ENCODE data around the gene KDM7A.

Gene KDM7A, protein sequence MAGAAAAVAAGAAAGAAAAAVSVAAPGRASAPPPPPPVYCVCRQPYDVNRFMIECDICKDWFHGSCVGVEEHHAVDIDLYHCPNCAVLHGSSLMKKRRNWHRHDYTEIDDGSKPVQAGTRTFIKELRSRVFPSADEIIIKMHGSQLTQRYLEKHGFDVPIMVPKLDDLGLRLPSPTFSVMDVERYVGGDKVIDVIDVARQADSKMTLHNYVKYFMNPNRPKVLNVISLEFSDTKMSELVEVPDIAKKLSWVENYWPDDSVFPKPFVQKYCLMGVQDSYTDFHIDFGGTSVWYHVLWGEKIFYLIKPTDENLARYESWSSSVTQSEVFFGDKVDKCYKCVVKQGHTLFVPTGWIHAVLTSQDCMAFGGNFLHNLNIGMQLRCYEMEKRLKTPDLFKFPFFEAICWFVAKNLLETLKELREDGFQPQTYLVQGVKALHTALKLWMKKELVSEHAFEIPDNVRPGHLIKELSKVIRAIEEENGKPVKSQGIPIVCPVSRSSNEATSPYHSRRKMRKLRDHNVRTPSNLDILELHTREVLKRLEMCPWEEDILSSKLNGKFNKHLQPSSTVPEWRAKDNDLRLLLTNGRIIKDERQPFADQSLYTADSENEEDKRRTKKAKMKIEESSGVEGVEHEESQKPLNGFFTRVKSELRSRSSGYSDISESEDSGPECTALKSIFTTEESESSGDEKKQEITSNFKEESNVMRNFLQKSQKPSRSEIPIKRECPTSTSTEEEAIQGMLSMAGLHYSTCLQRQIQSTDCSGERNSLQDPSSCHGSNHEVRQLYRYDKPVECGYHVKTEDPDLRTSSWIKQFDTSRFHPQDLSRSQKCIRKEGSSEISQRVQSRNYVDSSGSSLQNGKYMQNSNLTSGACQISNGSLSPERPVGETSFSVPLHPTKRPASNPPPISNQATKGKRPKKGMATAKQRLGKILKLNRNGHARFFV

DNA sequence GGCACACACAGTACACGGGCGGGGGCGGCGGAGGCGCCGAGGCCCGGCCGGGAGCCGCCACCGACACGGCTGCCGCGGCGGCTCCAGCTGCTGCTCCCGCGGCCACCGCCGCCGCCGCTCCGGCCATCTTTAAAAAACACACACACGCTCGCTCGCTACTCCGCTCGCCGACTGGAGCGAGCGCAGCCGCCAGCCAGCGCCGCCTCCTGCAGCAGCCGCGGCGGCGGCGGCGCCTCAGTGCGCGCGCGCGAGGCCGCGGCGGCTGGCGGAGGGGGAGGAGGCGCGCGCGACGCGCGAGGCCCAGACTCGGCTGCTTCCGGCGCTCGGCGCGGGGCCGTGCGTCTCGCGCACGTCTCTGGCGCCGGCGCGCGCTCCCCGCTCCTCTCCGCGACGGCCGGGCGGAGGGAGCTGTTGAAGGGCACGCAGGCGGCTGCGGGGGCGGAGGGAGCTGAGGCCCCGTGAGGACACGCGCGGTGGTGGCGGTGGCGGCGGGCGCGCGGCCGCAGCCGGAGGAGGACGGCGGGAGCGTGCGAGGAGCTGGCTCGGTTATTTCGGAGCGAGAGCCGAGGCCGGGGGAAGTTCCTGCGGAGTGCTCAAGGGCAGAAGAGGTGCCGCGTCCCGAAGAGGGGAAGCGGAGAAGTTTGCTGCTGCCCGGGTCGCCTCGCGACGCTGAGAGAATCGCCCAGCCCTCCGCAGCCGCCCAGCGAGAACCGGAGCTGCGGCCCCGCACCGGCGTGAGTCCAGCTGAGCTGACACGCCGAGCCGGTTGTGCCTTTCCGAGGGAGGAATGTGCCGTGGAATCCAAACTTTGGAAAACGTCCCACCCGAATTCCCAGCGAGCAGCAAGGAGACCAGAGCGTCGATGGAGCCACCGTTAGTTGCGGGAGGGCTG lies at the start of gene KDM7A:
TSS of gene KDM7A (minus strand) at position 173 of the 892 bp plus-strand sequence. CDS start at position 127, 46 bp downstream.
- POLR2A ChIA-PET: interaction anchor here (0.6 to 2.4 kb wide), 22 partner anchors 9 to 301 kb away, joined by 3 to 11 read pairs (median 3); no protein-coding TSS in a partner anchor
- TF ChIP-seq L3MBTL2 (conservative IDR thresholded peaks at IDR 0.05) (peak; percentile 86), SUZ12 (IDR thresholded peaks at IDR 0.05) (no peak), ARNT (IDR thresholded peaks at IDR 0.05) (peak; percentile 73), LEF1 (IDR thresholded peaks at IDR 0.05; ENCODE audit: borderline replicate concordance) (peak; percentile 76; the same call in 1 of the 2 replicates), FOXM1 (IDR thresholded peaks at IDR 0.05; ENCODE audit: borderline replicate concordance) (0 out of 2 replicates have a peak, but pooled peaks have one; percentile 50), CTBP1 (IDR thresholded peaks at IDR 0.05; ENCODE audit: borderline replicate concordance) (no peak)
- peak; percentile 95 for DNase-seq (ENCODE audit: extremely low spot score)
- CTCF ChIA-PET: interaction anchor here (0.8 to 1.6 kb wide), 4 partner anchors 12 to 149 kb away, joined by 3 read pairs; no protein-coding TSS in a partner anchor

DNA sequence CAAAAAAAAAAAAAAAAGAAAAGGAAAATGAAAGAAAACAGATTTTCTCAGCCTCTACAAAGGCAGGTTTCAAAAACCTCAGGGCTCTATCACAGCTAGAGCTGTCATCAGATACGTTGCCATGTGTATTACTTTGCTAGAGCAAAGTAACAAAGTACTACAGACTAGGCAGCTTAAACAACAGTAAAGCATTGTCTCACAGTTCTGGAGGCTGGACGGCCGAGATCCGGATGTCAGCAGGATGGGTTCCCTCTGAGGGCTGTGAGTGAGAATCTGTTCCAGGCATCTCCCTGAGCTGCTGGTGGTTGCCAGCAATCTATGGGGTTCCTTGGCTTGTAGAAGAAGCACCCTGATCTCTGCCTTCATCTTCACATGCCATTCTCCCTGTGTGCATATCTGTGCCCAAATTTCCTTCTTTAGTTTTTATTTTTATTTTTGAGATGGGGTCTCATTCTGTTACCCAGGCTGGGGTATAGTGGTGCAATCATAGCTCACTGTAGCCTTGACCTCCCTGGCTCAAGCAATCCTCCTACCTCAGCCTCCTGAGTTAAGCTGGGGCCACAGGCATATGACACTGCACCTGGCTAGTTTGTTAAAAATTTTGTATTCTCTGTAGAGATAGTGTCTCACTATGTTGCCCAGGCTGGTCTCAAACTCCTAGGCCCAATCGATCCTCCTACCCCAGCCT lies 48.9 kb upstream of the KDM7A start:
- CTCF ChIA-PET: no interaction called here
- POLR2A ChIA-PET: no interaction called here
- no peak for DNase-seq (ENCODE audit: extremely low spot score)
- TF ChIP-seq NFRKB (IDR thresholded peaks at IDR 0.05) (no peak), ARNT (IDR thresholded peaks at IDR 0.05) (no peak), FOXA1 (IDR thresholded peaks at IDR 0.05) (no peak), ELF4 (IDR thresholded peaks at IDR 0.05) (no peak), SUZ12 (IDR thresholded peaks at IDR 0.05) (no peak), LEF1 (IDR thresholded peaks at IDR 0.05; ENCODE audit: borderline replicate concordance) (no peak)
- TF ChIP-seq, protein P1, sequence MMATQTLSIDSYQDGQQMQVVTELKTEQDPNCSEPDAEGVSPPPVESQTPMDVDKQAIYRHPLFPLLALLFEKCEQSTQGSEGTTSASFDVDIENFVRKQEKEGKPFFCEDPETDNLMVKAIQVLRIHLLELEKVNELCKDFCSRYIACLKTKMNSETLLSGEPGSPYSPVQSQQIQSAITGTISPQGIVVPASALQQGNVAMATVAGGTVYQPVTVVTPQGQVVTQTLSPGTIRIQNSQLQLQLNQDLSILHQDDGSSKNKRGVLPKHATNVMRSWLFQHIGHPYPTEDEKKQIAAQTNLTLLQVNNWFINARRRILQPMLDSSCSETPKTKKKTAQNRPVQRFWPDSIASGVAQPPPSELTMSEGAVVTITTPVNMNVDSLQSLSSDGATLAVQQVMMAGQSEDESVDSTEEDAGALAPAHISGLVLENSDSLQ (IDR thresholded peaks at IDR 0.05): no peak

DNA sequence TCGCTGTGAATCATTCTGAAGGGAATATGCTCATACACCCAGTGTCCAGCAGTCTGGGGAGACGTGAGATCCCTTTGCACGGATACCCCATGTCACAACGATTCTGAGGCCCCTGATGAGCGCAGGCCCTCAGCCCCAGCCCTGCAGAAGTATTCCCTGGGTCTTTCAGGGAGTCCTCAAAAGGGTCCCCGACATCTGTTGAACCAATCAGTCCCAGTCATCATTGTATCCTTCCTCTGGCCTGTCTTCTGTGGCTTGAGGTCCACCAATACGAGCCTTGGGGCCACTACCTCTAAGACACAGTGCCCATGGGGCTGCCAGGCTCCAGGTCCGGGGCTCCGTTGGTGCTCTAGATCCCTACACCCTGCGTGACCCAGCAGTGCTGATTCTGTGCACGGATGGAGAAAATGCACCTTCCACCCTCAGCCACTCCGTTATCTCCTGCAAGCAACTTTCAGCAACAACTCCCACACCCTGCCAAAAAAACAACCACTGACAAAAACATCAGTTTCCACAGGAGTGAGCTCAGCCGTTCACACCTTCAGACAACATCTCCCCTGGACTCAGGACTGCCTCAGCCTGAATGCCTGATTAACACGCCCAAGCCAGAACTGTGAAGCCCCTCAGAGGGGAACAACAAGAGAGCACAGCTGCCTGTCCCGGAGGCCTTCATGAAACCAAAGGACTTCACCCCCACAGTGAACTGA lies 46.9 kb upstream of the KDM7A start:
- ChIA-PET POLR2A (no interaction called here), CTCF (no interaction called here)
- TF ChIP-seq L3MBTL2 (conservative IDR thresholded peaks at IDR 0.05) (no peak), CTBP1 (IDR thresholded peaks at IDR 0.05; ENCODE audit: borderline replicate concordance) (no peak), TARDBP (IDR thresholded peaks at IDR 0.05) (no peak), FOXA1 (IDR thresholded peaks at IDR 0.05) (no peak), LEF1 (IDR thresholded peaks at IDR 0.05; ENCODE audit: borderline replicate concordance) (no peak), NFRKB (IDR thresholded peaks at IDR 0.05) (no peak), ZNF384 (IDR thresholded peaks at IDR 0.05) (no peak), FOXM1 (IDR thresholded peaks at IDR 0.05; ENCODE audit: borderline replicate concordance) (no peak), BHLHE40 (IDR thresholded peaks at IDR 0.05; ENCODE audit: borderline replicate concordance) (no peak), ARNT (IDR thresholded peaks at IDR 0.05) (no peak), FOXK2 (IDR thresholded peaks at IDR 0.05) (no peak), SUZ12 (IDR thresholded peaks at IDR 0.05) (no peak), HDGF (IDR thresholded peaks at IDR 0.05; ENCODE audit: borderline replicate concordance) (no peak), SP1 (IDR thresholded peaks at IDR 0.05) (no peak), ELF4 (IDR thresholded peaks at IDR 0.05) (no peak)
- TF ChIP-seq, protein P1 (IDR thresholded peaks at IDR 0.05): no peak
- no peak for DNase-seq (ENCODE audit: extremely low spot score)

DNA sequence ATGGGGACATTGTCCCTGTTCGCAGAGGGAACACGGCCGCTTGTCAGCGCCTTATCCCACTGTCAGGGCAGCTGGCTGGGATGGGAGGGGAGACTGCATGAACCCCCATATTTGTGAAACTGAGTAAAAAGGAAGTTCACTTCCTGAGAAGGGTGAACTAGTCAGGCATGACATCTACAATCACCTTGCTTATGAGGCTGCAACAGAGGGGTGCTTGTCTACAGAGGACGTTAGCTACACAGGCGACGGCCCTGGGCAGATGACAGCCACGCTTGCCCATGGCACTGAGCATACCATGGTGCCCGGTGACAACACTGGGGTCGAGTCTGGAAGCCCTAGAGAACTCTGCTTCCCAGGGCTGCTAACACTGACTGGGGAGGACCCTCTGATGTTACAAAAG lies 46.0 kb upstream of the KDM7A start:
- no peak for TF ChIP-seq ARNT (IDR thresholded peaks at IDR 0.05)
- no peak for TF ChIP-seq BHLHE40 (IDR thresholded peaks at IDR 0.05; ENCODE audit: borderline replicate concordance)
- TF ChIP-seq L3MBTL2 (conservative IDR thresholded peaks at IDR 0.05): no peak
- no peak for TF ChIP-seq FOXK2 (IDR thresholded peaks at IDR 0.05)
- TF ChIP-seq TARDBP (IDR thresholded peaks at IDR 0.05): no peak
- no peak for TF ChIP-seq CTBP1 (IDR thresholded peaks at IDR 0.05; ENCODE audit: borderline replicate concordance)
- TF ChIP-seq ELF4 (IDR thresholded peaks at IDR 0.05): no peak
- TF ChIP-seq NFRKB (IDR thresholded peaks at IDR 0.05): no peak
- TF ChIP-seq HDGF (IDR thresholded peaks at IDR 0.05; ENCODE audit: borderline replicate concordance): no peak
- no peak for TF ChIP-seq FOXM1 (IDR thresholded peaks at IDR 0.05; ENCODE audit: borderline replicate concordance)
- TF ChIP-seq LEF1 (IDR thresholded peaks at IDR 0.05; ENCODE audit: borderline replicate concordance): no peak
- no peak for TF ChIP-seq SUZ12 (IDR thresholded peaks at IDR 0.05)
- TF ChIP-seq ZNF384 (IDR thresholded peaks at IDR 0.05): no peak
- no peak for TF ChIP-seq SP1 (IDR thresholded peaks at IDR 0.05)
- POLR2A ChIA-PET: no interaction called here
- DNase-seq (ENCODE audit: extremely low spot score): no peak
- CTCF ChIA-PET: no interaction called here
